PFSK-1 (cell line): ENCODE data around the gene PLA2G5.

Source experiments
- FOXP2 ChIP-seq: optimal IDR thresholded peaks from 2 replicates; pipeline ENCODE3; 2011; ENCODE audit warnings: borderline replicate concordance, control low read depth, inconsistent platforms; ENCODE audit not compliant: insufficient read depth; ENCODE audit errors: extremely low read length, extremely low read depth
- POLR2AphosphoS5 ChIP-seq: IDR thresholded peaks from 2 replicates; pipeline ENCODE4 v1.6.1; 2012; ENCODE audit warnings: low read depth, mild to moderate bottlenecking, control low read depth, low read length, moderate library complexity
- SIN3A ChIP-seq: IDR thresholded peaks from 2 replicates; pipeline ENCODE4 v1.6.1; 2012; ENCODE audit warnings: mild to moderate bottlenecking, low read length, moderate library complexity, borderline replicate concordance; ENCODE audit not compliant: insufficient read depth
- TF ChIP-seq, protein P1 (sequence below), 2 experiments: IDR thresholded peaks; 2 replicates each; pipeline versions ENCODE4 v1.6.1 to v1.8.0; 2011 to 2012; ENCODE audit warnings: low read depth in 2 of 2, low read length in 2 of 2, control low read depth in 1 of 2, inconsistent platforms in 1 of 2, mild to moderate bottlenecking in 1 of 2, moderate library complexity in 1 of 2; ENCODE audit not compliant: insufficient read depth in 1 of 2

DNA sequence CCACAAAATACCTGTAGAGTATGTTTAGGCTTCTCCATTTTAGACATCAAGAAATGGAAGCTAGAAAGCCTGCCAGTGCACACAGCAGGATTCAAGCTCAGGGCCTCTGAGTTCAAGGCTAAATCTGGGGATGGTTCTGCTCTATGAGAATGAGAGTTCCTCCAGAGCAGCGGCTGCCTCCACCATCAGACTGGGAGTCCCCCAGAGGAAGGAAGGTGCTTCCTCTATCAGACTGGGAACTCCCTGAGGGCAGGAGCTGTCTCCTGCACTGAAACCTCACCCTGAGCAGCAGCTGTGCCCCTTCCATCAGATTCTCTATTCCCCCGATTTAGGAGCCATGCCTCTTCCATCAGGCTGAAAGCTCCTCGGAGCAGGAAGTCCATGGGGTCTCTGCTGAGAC lies 20.1 kb downstream of the PLA2G5 start:
- TF ChIP-seq POLR2AphosphoS5 (no peak), FOXP2 (no peak), SIN3A (no peak)
- TF ChIP-seq, protein P1, sequence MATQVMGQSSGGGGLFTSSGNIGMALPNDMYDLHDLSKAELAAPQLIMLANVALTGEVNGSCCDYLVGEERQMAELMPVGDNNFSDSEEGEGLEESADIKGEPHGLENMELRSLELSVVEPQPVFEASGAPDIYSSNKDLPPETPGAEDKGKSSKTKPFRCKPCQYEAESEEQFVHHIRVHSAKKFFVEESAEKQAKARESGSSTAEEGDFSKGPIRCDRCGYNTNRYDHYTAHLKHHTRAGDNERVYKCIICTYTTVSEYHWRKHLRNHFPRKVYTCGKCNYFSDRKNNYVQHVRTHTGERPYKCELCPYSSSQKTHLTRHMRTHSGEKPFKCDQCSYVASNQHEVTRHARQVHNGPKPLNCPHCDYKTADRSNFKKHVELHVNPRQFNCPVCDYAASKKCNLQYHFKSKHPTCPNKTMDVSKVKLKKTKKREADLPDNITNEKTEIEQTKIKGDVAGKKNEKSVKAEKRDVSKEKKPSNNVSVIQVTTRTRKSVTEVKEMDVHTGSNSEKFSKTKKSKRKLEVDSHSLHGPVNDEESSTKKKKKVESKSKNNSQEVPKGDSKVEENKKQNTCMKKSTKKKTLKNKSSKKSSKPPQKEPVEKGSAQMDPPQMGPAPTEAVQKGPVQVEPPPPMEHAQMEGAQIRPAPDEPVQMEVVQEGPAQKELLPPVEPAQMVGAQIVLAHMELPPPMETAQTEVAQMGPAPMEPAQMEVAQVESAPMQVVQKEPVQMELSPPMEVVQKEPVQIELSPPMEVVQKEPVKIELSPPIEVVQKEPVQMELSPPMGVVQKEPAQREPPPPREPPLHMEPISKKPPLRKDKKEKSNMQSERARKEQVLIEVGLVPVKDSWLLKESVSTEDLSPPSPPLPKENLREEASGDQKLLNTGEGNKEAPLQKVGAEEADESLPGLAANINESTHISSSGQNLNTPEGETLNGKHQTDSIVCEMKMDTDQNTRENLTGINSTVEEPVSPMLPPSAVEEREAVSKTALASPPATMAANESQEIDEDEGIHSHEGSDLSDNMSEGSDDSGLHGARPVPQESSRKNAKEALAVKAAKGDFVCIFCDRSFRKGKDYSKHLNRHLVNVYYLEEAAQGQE (IDR thresholded peaks at IDR 0.05; ENCODE audit: insufficient read depth in 1 of 2, low read depth in 2 of 2, low read length in 2 of 2), result no peak
